Stimulated activated CD4-positive, alpha-beta T cell treated with anti-CD3 and anti-CD28 coated beads, Interleukin-4, amount 100 ng/mL, for 4 hours (primary cell): ENCODE results near the gene TET3.

ENCODE experiments used
- DNase-seq, 2 experiments: peaks; one replicate each; pipeline ENCODE4 v3.0.0-alpha.2; 2020

TET3 gene

GRCh38 chr2:74007121-74007520 is 22.4 kb downstream of the TET3 start:
- DNase-seq, result no peak

GRCh38 chr2:74007711-74008110 is 23.0 kb downstream of the TET3 start:
- no peak for DNase-seq

- no peak for DNase-seq
These were observed 24.2 kb downstream of the TET3 start for GRCh38 chr2:74008761-74009395.

- no peak for DNase-seq
These were observed 24.9 kb downstream of the TET3 start for GRCh38 chr2:74009577-74009976.

GRCh38 chr2:74010087-74010541 is 25.4 kb downstream of the TET3 start:
- DNase-seq, result no peak

- no peak for DNase-seq
These were observed 26.5 kb downstream of the TET3 start for GRCh38 chr2:74011246-74011645.

- DNase-seq, result no peak
These were observed 30.1 kb downstream of the TET3 start for GRCh38 chr2:74014813-74015212.

GRCh38 chr2:74017223-74017622 is 32.5 kb downstream of the TET3 start:
- no peak for DNase-seq

- no peak for DNase-seq
These were observed 34.8 kb downstream of the TET3 start for GRCh38 chr2:74019516-74019915.

- DNase-seq, result no peak
These were observed 36.1 kb downstream of the TET3 start for GRCh38 chr2:74020702-74021406.

- DNase-seq, result no peak
These were observed 36.7 kb downstream of the TET3 start for GRCh38 chr2:74021407-74021755.

GRCh38 chr2:74024216-74024615 is 39.5 kb downstream of the TET3 start:
- DNase-seq, result no peak

- no peak for DNase-seq
These were observed 41.4 kb downstream of the TET3 start for GRCh38 chr2:74025971-74026612.

- no peak for DNase-seq
These were observed 42.1 kb downstream of the TET3 start for GRCh38 chr2:74026687-74027241.

GRCh38 chr2:74027496-74027895 is 42.8 kb downstream of the TET3 start:
- DNase-seq, result no peak

- DNase-seq, result no peak
These were observed 43.6 kb downstream of the TET3 start for GRCh38 chr2:74028290-74028689.

GRCh38 chr2:74028741-74029140 is 44.0 kb downstream of the TET3 start:
- DNase-seq, result no peak

GRCh38 chr2:74029714-74030397 is 45.1 kb downstream of the TET3 start:
- no peak for DNase-seq

GRCh38 chr2:74031221-74031620 is 46.5 kb downstream of the TET3 start:
- no peak for DNase-seq

GRCh38 chr2:74031959-74032287 is 47.2 kb downstream of the TET3 start:
- DNase-seq, result no peak

GRCh38 chr2:74033375-74033774 is 48.7 kb downstream of the TET3 start:
- no peak for DNase-seq
